NCI-H524 (cell line): ENCODE measurements around the gene RREB1.

Source experiments
- DNase-seq, 2 experiments: peaks; one replicate each; lab custom pipeline; 2025; lab: John Stamatoyannopoulos, UW

Gene RREB1

GRCh38 chr6:7224731-7225130 is 117.0 kb downstream of the RREB1 start:
- no peak for DNase-seq

- DNase-seq: no peak
Observed at GRCh38 chr6:7228662-7229375, 121.1 kb downstream of the RREB1 start.

GRCh38 chr6:7229376-7230326 is 121.9 kb downstream of the RREB1 start:
- DNase-seq: no peak

- no peak for DNase-seq
Observed at GRCh38 chr6:7230327-7230691, 122.5 kb downstream of the RREB1 start.

- DNase-seq: no peak
Observed at GRCh38 chr6:7230956-7231713, 123.4 kb downstream of the RREB1 start.

- DNase-seq: no peak
Observed at GRCh38 chr6:7232351-7232750, 124.6 kb downstream of the RREB1 start.

GRCh38 chr6:7234547-7234946 is 126.8 kb downstream of the RREB1 start:
- no peak for DNase-seq

- no peak for DNase-seq
Observed at GRCh38 chr6:7235712-7236305, 128.0 kb downstream of the RREB1 start.

- no peak for DNase-seq
Observed at GRCh38 chr6:7236306-7237209, 128.8 kb downstream of the RREB1 start.

GRCh38 chr6:7237653-7238188 is 130.0 kb downstream of the RREB1 start:
- DNase-seq: no peak

GRCh38 chr6:7238526-7238899 is 130.8 kb downstream of the RREB1 start:
- no peak for DNase-seq

GRCh38 chr6:7238900-7239589 is 131.3 kb downstream of the RREB1 start:
- peak; percentile 85 to 92 for DNase-seq

GRCh38 chr6:7239590-7239948 is 131.8 kb downstream of the RREB1 start:
- DNase-seq: no peak

- DNase-seq: no peak
Observed at GRCh38 chr6:7240351-7240750, 132.6 kb downstream of the RREB1 start.

GRCh38 chr6:7241160-7241559 is 133.4 kb downstream of the RREB1 start:
- DNase-seq: no peak

- no peak for DNase-seq
Observed at GRCh38 chr6:7241709-7242645, 134.2 kb downstream of the RREB1 start.

GRCh38 chr6:7242835-7243178 is 135.0 kb downstream of the RREB1 start:
- no peak for DNase-seq

- DNase-seq: peak; percentile 6 to 64
Observed at GRCh38 chr6:7243179-7243981, 135.6 kb downstream of the RREB1 start.
